ENCODE data around the gene GMPPA. TPM values are rescaled to one million over a fixed set of nuclear protein-coding genes. Genes with fewer than 3 reads are reported as not detected.

The GMPPA gene
- total and polyA plus RNA-seq, 9 of the 15 experiments (the other 6 are each of a cell fraction or from before 2014, with no cell fraction given), result 7.0 to 101 (median 66.7) TPM

DNA sequence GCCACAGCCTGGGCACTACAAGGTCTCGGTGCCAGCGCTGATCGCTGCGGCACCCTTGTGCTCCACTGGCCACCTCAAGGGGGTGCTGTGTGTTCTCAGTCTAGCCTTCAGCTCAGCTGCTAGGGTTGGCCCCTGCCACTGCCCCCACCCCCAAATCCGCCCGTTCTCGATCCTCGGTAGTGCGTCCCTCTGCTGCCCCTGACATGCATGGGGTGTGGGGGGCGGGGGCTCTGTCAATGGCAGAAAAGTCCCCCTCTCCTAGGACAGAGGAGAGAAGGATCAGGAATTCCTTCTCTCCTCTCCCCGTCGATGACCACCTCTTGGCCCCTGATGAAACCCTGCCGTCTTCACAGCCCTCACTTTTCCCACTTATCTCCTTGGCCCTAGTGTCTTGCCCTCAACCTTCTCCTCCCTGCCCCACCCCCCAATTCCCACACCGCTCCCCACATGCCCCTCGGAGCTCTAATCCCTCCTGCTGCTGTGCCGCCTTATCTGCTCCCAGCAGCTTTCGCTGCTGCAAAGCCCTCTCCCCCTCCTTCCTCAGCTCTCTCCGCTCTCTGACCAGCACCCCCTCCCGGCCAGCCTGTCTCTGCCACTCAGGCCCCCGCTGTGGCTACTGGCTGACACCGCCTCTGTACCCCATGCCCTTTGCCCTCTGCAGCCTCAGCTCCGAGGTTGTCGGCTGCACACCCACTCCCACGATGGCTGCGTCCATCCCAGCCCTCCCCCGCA lies 11.3 kb downstream of the GMPPA start (continued):
- TF ChIP-seq MEIS2 (IDR thresholded peaks at IDR 0.05; ENCODE audit: partially characterized antibody), result peak; percentile 12
- TF ChIP-seq KDM2B (CRISPR knock-in tag; IDR thresholded peaks at IDR 0.05), result no peak
- TF ChIP-seq ZNF316 (IDR thresholded peaks at IDR 0.05), result no peak
- no peak for TF ChIP-seq ATF1 (CRISPR knock-in tag; IDR thresholded peaks at IDR 0.05)
- peak; percentile 63; the same call in 1 of the 2 replicates for TF ChIP-seq ATF1 (tag; IDR thresholded peaks at IDR 0.05)
- TF ChIP-seq CEBPG (CRISPR knock-in tag; IDR thresholded peaks at IDR 0.05), result 0 out of 2 replicates have a peak, but pooled peaks have one; percentile 12
- TF ChIP-seq CEBPG (tag; conservative IDR thresholded peaks at IDR 0.05 in 1 of 2, IDR thresholded peaks at IDR 0.05 in 1 of 2), result no peak
- TF ChIP-seq KAT8 (IDR thresholded peaks at IDR 0.05; ENCODE audit: low read depth), result no peak
- no peak for TF ChIP-seq TGIF2 (CRISPR knock-in tag; IDR thresholded peaks at IDR 0.05)
- TF ChIP-seq ZNF232 (CRISPR knock-in tag; IDR thresholded peaks at IDR 0.05), result no peak
- 0 out of 2 replicates have a peak, but pooled peaks have one; percentile 20 for TF ChIP-seq GABPA (tag; conservative IDR thresholded peaks at IDR 0.05; ENCODE audit: low read depth)
- TF ChIP-seq, protein P1, sequence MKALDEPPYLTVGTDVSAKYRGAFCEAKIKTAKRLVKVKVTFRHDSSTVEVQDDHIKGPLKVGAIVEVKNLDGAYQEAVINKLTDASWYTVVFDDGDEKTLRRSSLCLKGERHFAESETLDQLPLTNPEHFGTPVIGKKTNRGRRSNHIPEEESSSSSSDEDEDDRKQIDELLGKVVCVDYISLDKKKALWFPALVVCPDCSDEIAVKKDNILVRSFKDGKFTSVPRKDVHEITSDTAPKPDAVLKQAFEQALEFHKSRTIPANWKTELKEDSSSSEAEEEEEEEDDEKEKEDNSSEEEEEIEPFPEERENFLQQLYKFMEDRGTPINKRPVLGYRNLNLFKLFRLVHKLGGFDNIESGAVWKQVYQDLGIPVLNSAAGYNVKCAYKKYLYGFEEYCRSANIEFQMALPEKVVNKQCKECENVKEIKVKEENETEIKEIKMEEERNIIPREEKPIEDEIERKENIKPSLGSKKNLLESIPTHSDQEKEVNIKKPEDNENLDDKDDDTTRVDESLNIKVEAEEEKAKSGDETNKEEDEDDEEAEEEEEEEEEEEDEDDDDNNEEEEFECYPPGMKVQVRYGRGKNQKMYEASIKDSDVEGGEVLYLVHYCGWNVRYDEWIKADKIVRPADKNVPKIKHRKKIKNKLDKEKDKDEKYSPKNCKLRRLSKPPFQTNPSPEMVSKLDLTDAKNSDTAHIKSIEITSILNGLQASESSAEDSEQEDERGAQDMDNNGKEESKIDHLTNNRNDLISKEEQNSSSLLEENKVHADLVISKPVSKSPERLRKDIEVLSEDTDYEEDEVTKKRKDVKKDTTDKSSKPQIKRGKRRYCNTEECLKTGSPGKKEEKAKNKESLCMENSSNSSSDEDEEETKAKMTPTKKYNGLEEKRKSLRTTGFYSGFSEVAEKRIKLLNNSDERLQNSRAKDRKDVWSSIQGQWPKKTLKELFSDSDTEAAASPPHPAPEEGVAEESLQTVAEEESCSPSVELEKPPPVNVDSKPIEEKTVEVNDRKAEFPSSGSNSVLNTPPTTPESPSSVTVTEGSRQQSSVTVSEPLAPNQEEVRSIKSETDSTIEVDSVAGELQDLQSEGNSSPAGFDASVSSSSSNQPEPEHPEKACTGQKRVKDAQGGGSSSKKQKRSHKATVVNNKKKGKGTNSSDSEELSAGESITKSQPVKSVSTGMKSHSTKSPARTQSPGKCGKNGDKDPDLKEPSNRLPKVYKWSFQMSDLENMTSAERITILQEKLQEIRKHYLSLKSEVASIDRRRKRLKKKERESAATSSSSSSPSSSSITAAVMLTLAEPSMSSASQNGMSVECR (CRISPR knock-in tag; IDR thresholded peaks at IDR 0.05), result peak; percentile 86
- TF ChIP-seq, protein P2, sequence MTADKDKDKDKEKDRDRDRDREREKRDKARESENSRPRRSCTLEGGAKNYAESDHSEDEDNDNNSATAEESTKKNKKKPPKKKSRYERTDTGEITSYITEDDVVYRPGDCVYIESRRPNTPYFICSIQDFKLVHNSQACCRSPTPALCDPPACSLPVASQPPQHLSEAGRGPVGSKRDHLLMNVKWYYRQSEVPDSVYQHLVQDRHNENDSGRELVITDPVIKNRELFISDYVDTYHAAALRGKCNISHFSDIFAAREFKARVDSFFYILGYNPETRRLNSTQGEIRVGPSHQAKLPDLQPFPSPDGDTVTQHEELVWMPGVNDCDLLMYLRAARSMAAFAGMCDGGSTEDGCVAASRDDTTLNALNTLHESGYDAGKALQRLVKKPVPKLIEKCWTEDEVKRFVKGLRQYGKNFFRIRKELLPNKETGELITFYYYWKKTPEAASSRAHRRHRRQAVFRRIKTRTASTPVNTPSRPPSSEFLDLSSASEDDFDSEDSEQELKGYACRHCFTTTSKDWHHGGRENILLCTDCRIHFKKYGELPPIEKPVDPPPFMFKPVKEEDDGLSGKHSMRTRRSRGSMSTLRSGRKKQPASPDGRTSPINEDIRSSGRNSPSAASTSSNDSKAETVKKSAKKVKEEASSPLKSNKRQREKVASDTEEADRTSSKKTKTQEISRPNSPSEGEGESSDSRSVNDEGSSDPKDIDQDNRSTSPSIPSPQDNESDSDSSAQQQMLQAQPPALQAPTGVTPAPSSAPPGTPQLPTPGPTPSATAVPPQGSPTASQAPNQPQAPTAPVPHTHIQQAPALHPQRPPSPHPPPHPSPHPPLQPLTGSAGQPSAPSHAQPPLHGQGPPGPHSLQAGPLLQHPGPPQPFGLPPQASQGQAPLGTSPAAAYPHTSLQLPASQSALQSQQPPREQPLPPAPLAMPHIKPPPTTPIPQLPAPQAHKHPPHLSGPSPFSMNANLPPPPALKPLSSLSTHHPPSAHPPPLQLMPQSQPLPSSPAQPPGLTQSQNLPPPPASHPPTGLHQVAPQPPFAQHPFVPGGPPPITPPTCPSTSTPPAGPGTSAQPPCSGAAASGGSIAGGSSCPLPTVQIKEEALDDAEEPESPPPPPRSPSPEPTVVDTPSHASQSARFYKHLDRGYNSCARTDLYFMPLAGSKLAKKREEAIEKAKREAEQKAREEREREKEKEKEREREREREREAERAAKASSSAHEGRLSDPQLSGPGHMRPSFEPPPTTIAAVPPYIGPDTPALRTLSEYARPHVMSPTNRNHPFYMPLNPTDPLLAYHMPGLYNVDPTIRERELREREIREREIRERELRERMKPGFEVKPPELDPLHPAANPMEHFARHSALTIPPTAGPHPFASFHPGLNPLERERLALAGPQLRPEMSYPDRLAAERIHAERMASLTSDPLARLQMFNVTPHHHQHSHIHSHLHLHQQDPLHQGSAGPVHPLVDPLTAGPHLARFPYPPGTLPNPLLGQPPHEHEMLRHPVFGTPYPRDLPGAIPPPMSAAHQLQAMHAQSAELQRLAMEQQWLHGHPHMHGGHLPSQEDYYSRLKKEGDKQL (CRISPR knock-in tag; IDR thresholded peaks at IDR 0.05; ENCODE audit: borderline replicate concordance), result 0 out of 2 replicates have a peak, but pooled peaks have one; percentile 57
- TF ChIP-seq FOXJ3 (CRISPR knock-in tag; IDR thresholded peaks at IDR 0.05), result no peak
- TF ChIP-seq L3MBTL2 (IDR thresholded peaks at IDR 0.05), result peak; percentile 85
- peak; percentile 54 to 61; a peak in 2 of 4 replicates for TF ChIP-seq FOXK2 (conservative IDR thresholded peaks at IDR 0.05 in 1 of 2, IDR thresholded peaks at IDR 0.05 in 1 of 2; ENCODE audit: low read depth in 2 of 2)

All from K562 (cell line).